ENCODE measurements around the gene KCTD1. TPM values are rescaled to one million over a fixed set of nuclear protein-coding genes. Genes with fewer than 3 reads are reported as not detected.

The KCTD1 gene
- total and polyA plus RNA-seq, 10 of the 15 experiments (the other 5 are each of a cell fraction or from before 2014, with no cell fraction given): 1.5 to 13.4 (median 5.5) TPM

GRCh38 chr18:26443853-26444252, 104.5 kb downstream of the KCTD1 start (continued):
- TF ChIP-seq USF1 (IDR thresholded peaks at IDR 0.05; ENCODE audit: borderline replicate concordance, extremely low read length, insufficient read depth, low read depth, low read length): no peak

- H3K9ac ChIP-seq (ENCODE audit: control insufficient read depth, insufficient read depth, low read length): no peak overlapping the region
- H3K27ac ChIP-seq (ENCODE audit: control insufficient read depth, insufficient read depth): no peak overlapping the region
- no TSS peak for BruUV-seq (replicated peaks)
- intact Hi-C loops (cut with micrococcal nuclease; ENCODE audit: unreplicated experiment): no loop called here
- ChIA-PET POLR2A (no interaction called here), CTCF (interaction anchor here (0.8 to 1.3 kb wide), 3 partner anchors 14 to 106 kb away, joined by 3 to 4 read pairs (median 4); partner anchors contain the start of gene KCTD1), SMC1A (ENCODE audit: uncharacterized antibody, unreplicated experiment) (interaction anchor here (0.6 to 1.4 kb wide), 2 partner anchors 18 to 66 kb away, joined by 3 read pairs; no protein-coding TSS in a partner anchor), RAD21 (ENCODE audit: unreplicated experiment) (no interaction called here)
- H3K4me2 ChIP-seq (ENCODE audit: control insufficient read depth, insufficient read depth): no peak overlapping the region
- peaks cover 10% of the 10 kb centered on the region; the same call in 1 of the 2 replicates for H3K4me1 ChIP-seq (ENCODE audit: control insufficient read depth, insufficient read depth, low read length)
- 81% methylated on average over 3 of the region's 3 CpGs for WGBS (ENCODE audit: insufficient coverage, insufficient replicate concordance, low lambda C conversion rate, missing lambda C conversion rate)
- no peaks in the 10 kb centered on the region for H4K20me1 ChIP-seq (ENCODE audit: control insufficient read depth, insufficient read depth)
- H3K4me3 ChIP-seq: no peak overlapping the region
- TF ChIP-seq YY1 (IDR thresholded peaks at IDR 0.05; ENCODE audit: low read depth, low read length) (no peak), NFIC (IDR thresholded peaks at IDR 0.05; ENCODE audit: low read depth, low read length) (no peak), TARDBP (IDR thresholded peaks at IDR 0.05; ENCODE audit: borderline replicate concordance) (no peak), EZH2 (IDR thresholded peaks at IDR 0.05; ENCODE audit: borderline replicate concordance, control insufficient read depth, low read depth, low read length) (no peak), RAD21 (IDR thresholded peaks at IDR 0.05; ENCODE audit: insufficient read depth, low read depth, low read length) (no peak)
- no peak for ATAC-seq
- no peak for DNase-seq (ENCODE audit: low read depth, low spot score)
- no peak for FAIRE-seq
- H3K36me3 ChIP-seq (ENCODE audit: control insufficient read depth in 2 of 2, insufficient read depth in 2 of 2, low read length in 1 of 2): no peaks in the 10 kb centered on the region
- in situ Hi-C loops (cut with MboI): no loop called here
- H2AFZ ChIP-seq (ENCODE audit: control insufficient read depth, low read depth, low read length): no peak overlapping the region
- no peaks in the 10 kb centered on the region for H3K79me2 ChIP-seq (ENCODE audit: control insufficient read depth, insufficient read depth, low read length)
- H3K9me3 ChIP-seq (replicated peaks; ENCODE audit: control insufficient read depth, insufficient read depth, low read length): no peaks in the 10 kb centered on the region; the same call in 1 of the 3 replicates
- no peaks in the 10 kb centered on the region for H3K27me3 ChIP-seq (replicated peaks in 1 of 2; ENCODE audit: control insufficient read depth in 2 of 2, insufficient read depth in 2 of 2, low read length in 1 of 2)
Observed at GRCh38 chr18:26442126-26442525, 106.2 kb downstream of the KCTD1 start.
